Panc1 (cell line): ENCODE results near the gene SLC3A2. TPM values are rescaled to one million over a fixed set of nuclear protein-coding genes. Genes with fewer than 3 reads are reported as not detected.

Experiments
- ATAC-seq: fragments of 200-7000 bp; cut with Tn5 transposase; 2 replicates; pipeline ENCODE4 v1.9.1; 2020; ENCODE audit warnings: mild to moderate bottlenecking, moderate library complexity
- BruUV-seq: library from RNA; stranded (reverse); fragments of 400-500 nt; replicated peaks from 2 replicates; lab custom pipeline; 2021; lab: Mats Ljungman, UMichigan
- CTCF ChIA-PET: fragments of 300-600 bp; sonication (Branson Sonifier 250); formaldehyde crosslinking; loops from one replicate; lab custom pipeline; 2022; ENCODE audit warnings: antibody characterized with exemption; lab: Charles Lee
- POLR2A ChIA-PET: fragments of 300-600 bp; sonication (Branson Sonifier 250); formaldehyde crosslinking; loops from one replicate; lab custom pipeline; 2022; ENCODE audit warnings: antibody characterized with exemption; lab: Charles Lee
- DNase-seq: peaks from one replicate; pipeline ENCODE4 v3.0.0-alpha.2; 2010; ENCODE audit warnings: low read depth, low spot score
- H3K27ac ChIP-seq: 2 replicates; pipeline ENCODE4 v1.5.1; 2011; ENCODE audit warnings: mild to moderate bottlenecking, low read length, inconsistent platforms
- H3K27me3 ChIP-seq: fragments of 200-500 bp; sonication (Bioruptor generic); 2 replicates; pipeline ENCODE4 v1.6.0; 2014; ENCODE audit warnings: low read length, inconsistent platforms; ENCODE audit not compliant: control insufficient read depth, insufficient read depth
- H3K36me3 ChIP-seq: fragments of 200-500 bp; sonication (Bioruptor generic); 2 replicates; pipeline ENCODE4 v1.5.1; 2014; ENCODE audit warnings: inconsistent platforms, mild to moderate bottlenecking, low read length, moderate library complexity; ENCODE audit not compliant: control insufficient read depth, insufficient read depth
- H3K4me1 ChIP-seq: 2 replicates; pipeline ENCODE4 v1.5.1; 2011; ENCODE audit warnings: inconsistent platforms, mild to moderate bottlenecking, low read length, moderate library complexity; ENCODE audit not compliant: control insufficient read depth, insufficient read depth
- H3K4me3 ChIP-seq, 2 experiments: 2 replicates each; pipeline ENCODE4 v1.5.1; 2011 to 2012; ENCODE audit warnings: low read depth in 2 of 2, low read length in 2 of 2, mild to moderate bottlenecking in 2 of 2, inconsistent platforms in 1 of 2, moderate library complexity in 1 of 2
- H3K9me3 ChIP-seq: fragments of 200-500 bp; sonication (Bioruptor generic); 2 replicates; pipeline ENCODE4 v1.5.1; 2014; ENCODE audit warnings: low read depth, mild to moderate bottlenecking, inconsistent platforms, low read length, moderate library complexity; ENCODE audit not compliant: control insufficient read depth, insufficient read depth
- POLR2AphosphoS5 ChIP-seq: IDR thresholded peaks from 2 replicates; pipeline ENCODE4 v1.6.1; 2012; ENCODE audit warnings: mild to moderate bottlenecking, low read depth, low read length, moderate library complexity
- SIN3A ChIP-seq: IDR thresholded peaks from 2 replicates; pipeline ENCODE4 v1.6.1; 2012; ENCODE audit warnings: low read depth, mild to moderate bottlenecking, low read length, moderate library complexity, borderline replicate concordance; ENCODE audit not compliant: insufficient read depth
- in situ Hi-C: cut with HindIII; loops from 2 replicates; pipeline ENCODE4 v1.10.0; 2016; ENCODE audit warnings: low sequenced_read_pairs, low pct_unique_long_range_greater_than_20kb
- intact Hi-C: fragments of 100-400 bp; cut with micrococcal nuclease; formaldehyde crosslinking; loops from one replicate; pipeline ENCODE4 v1.10.0; 2022; ENCODE audit not compliant: unreplicated experiment
- total RNA-seq: library from RNA; stranded (reverse); gene quantifications from one replicate; pipeline ENCODE4 v1.2.1, GENCODE V29; 2021; ENCODE audit not compliant: unreplicated experiment
- TF ChIP-seq, protein P1 (sequence below): fragments of 450-650 bp; IDR thresholded peaks from 2 replicates; pipeline ENCODE4 v1.5.1; 2017; ENCODE audit warnings: mild to moderate bottlenecking
- TF ChIP-seq, protein P2 (sequence below), 2 experiments: IDR thresholded peaks; 2 replicates each; pipeline ENCODE4 v1.6.1; 2011 to 2012; ENCODE audit warnings: low read depth in 2 of 2, control low read depth in 1 of 2, low read length in 1 of 2, mild to moderate bottlenecking in 1 of 2, moderate library complexity in 1 of 2; ENCODE audit not compliant: insufficient read depth in 1 of 2

The SLC3A2 gene
- total RNA-seq, 1 experiment from 2014 or later: 184 TPM

DNA sequence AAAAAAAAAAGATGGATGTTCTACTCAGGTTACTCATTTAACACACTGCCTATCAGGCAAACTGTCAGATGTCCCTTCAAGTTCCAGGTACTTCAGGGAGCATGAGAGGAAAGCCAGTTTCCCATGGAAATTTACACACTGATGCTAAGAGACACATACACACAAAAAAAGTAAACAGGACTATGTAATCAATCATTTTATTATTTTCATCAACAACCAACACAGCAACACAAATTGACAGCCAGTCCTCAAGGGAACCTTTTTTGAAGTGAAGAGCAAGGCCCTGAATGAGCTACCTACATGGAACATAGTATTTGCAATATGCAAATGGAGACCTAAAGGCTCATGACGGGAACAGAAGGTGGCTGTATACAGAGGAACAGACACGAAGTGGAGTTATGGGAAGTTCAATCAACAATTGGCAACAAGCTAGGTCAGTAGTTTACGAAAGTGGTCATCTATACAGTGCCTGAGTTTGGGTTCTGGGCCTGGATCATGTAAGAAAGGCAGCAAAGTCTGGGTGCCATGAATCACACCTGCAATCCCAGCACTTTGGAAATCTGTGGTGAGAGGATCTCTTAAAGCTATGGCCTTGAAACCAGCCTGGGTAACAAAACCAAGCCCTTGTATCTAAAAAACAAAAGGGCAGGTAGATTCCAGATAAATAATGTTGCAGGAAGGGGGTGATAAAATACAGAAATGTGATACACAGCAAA lies 28.7 kb upstream of the SLC3A2 start:
- ATAC-seq (no peak), DNase-seq (no peak)
- Histone ChIP-seq H3K4me3 (peak overlapping the region in 1 of 2 experiments; percentile 12; a peak in 1 of 4 replicates), H3K27me3 (no peaks in the 10 kb centered on the region), H3K36me3 (peaks cover 31% of the 10 kb centered on the region), H3K4me1 (peaks cover 27% of the 10 kb centered on the region), H3K9me3 (no peaks in the 10 kb centered on the region), H3K27ac (peak overlapping the region; percentile 37; the same call in 1 of the 2 replicates)
- BruUV-seq: no TSS peak
- intact Hi-C loops (no loop called here), in situ Hi-C loops (no loop called here)
- CTCF ChIA-PET: interaction anchor here (0.7 kb wide), 1 partner anchor 14 kb away, joined by 4 read pairs; no protein-coding TSS in a partner anchor
- TF ChIP-seq SIN3A: no peak
- TF ChIP-seq POLR2AphosphoS5: 0 out of 2 replicates have a peak, but pooled peaks have one; percentile 33
- POLR2A ChIA-PET: interaction anchor here (0.9 to 3.5 kb wide), 2 partner anchors 11 to 98 kb away, joined by 3 to 19 read pairs; partner anchors contain the start of gene ZBTB3

DNA sequence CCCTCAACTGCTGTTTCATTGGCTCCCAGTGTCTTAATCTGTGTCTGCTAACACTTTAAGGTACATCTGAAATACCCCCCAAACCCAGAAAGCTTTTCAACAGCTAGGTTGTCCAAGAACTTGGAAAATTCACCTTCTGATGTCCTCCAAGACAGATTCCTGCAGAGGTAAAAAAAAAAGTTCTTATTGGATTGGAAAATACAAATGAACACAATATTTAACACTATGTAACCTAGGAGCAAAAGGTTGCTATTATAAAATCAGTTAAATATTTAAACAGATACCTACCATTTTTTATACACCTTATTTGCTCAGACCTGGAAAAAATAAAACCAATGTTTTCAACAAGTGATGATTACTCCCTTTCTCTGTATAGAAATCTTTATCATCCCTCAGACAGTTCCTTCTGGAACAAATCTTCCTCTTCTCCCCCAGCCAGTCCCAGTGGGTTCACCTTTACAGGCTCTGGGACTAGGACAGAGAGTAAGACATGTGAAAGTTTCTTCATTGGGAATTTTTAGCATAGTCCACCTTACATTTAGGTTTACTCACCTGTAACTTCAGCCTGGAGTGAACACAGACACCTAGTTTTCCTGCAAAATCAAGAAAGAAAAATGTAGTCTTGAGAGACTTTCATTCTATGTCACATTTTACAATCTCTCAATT lies 28.0 kb upstream of the SLC3A2 start:
- H3K4me1 ChIP-seq: peaks cover 33% of the 10 kb centered on the region
- peak overlapping the region; percentile 99 for H3K27ac ChIP-seq
- no peaks in the 10 kb centered on the region for H3K9me3 ChIP-seq
- in situ Hi-C loops: no loop called here
- POLR2A ChIA-PET: interaction anchor here (3.5 kb wide), 1 partner anchor 12 kb away, joined by 19 read pairs; no protein-coding TSS in a partner anchor
- H3K4me3 ChIP-seq: peak overlapping the region; percentile 71 to 99
- peaks cover 31% of the 10 kb centered on the region for H3K36me3 ChIP-seq
- TF ChIP-seq, protein P1, sequence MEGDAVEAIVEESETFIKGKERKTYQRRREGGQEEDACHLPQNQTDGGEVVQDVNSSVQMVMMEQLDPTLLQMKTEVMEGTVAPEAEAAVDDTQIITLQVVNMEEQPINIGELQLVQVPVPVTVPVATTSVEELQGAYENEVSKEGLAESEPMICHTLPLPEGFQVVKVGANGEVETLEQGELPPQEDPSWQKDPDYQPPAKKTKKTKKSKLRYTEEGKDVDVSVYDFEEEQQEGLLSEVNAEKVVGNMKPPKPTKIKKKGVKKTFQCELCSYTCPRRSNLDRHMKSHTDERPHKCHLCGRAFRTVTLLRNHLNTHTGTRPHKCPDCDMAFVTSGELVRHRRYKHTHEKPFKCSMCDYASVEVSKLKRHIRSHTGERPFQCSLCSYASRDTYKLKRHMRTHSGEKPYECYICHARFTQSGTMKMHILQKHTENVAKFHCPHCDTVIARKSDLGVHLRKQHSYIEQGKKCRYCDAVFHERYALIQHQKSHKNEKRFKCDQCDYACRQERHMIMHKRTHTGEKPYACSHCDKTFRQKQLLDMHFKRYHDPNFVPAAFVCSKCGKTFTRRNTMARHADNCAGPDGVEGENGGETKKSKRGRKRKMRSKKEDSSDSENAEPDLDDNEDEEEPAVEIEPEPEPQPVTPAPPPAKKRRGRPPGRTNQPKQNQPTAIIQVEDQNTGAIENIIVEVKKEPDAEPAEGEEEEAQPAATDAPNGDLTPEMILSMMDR: no peak
- no peak for TF ChIP-seq SIN3A
- TF ChIP-seq, protein P2, sequence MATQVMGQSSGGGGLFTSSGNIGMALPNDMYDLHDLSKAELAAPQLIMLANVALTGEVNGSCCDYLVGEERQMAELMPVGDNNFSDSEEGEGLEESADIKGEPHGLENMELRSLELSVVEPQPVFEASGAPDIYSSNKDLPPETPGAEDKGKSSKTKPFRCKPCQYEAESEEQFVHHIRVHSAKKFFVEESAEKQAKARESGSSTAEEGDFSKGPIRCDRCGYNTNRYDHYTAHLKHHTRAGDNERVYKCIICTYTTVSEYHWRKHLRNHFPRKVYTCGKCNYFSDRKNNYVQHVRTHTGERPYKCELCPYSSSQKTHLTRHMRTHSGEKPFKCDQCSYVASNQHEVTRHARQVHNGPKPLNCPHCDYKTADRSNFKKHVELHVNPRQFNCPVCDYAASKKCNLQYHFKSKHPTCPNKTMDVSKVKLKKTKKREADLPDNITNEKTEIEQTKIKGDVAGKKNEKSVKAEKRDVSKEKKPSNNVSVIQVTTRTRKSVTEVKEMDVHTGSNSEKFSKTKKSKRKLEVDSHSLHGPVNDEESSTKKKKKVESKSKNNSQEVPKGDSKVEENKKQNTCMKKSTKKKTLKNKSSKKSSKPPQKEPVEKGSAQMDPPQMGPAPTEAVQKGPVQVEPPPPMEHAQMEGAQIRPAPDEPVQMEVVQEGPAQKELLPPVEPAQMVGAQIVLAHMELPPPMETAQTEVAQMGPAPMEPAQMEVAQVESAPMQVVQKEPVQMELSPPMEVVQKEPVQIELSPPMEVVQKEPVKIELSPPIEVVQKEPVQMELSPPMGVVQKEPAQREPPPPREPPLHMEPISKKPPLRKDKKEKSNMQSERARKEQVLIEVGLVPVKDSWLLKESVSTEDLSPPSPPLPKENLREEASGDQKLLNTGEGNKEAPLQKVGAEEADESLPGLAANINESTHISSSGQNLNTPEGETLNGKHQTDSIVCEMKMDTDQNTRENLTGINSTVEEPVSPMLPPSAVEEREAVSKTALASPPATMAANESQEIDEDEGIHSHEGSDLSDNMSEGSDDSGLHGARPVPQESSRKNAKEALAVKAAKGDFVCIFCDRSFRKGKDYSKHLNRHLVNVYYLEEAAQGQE (IDR thresholded peaks at IDR 0.05; ENCODE audit: insufficient read depth in 1 of 2, low read depth in 2 of 2, low read length in 1 of 2): no peak
- TF ChIP-seq POLR2AphosphoS5: 0 out of 2 replicates have a peak, but pooled peaks have one; percentile 34
- no peaks in the 10 kb centered on the region for H3K27me3 ChIP-seq
- CTCF ChIA-PET: no interaction called here
- ATAC-seq (no peak), DNase-seq (no peak)
- BruUV-seq: no TSS peak
- intact Hi-C loops: no loop called here
